GM21528 (cell line): ENCODE measurements around the gene GZMM.
"Not testable (repeated sequence)": the region's sequence is repeated elsewhere in the genome, so short reads cannot be mapped to it uniquely, and the experiment has no call there.

ENCODE experiments used
- ATAC-seq: cut with Tn5 transposase; IDR thresholded peaks from one replicate; pipeline ENCODE4 v1.9.1; 2021; ENCODE audit warnings: mild to moderate bottlenecking, moderate library complexity; ENCODE audit not compliant: unreplicated experiment, low FRiP score

Gene GZMM

GRCh38 chr19:580274-580835 is 36.5 kb downstream of the GZMM start:
- no peak for ATAC-seq

DNA sequence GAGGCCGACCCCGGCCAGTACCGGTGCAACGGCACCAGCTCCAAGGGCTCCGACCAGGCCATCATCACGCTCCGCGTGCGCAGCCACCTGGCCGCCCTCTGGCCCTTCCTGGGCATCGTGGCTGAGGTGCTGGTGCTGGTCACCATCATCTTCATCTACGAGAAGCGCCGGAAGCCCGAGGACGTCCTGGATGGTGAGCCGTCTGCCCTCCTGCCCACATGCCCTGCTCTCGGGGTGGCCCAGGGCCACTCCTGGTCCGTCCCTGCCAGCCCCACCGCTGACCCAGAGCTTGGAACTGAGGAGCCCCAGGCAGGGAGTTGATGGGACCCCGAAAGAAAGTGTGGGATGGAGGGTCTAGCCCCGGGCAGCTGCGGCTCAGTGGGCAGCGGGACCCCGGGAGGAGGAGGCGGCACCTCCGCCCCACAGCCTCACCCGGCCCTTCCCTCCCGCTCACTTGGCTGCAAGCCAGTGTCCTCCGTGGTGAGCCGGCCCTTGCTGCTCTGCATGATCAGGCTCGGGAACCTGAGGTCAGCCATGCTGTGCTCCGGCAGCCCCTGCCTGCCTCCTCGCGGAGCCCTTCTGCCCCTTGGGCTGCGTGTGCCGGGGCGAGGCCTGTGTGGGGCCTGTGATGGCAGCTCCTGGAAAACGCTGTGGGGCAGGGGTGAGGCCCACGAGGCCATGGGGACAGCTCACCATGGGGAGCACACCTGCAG is 37.7 kb downstream of the GZMM start:
- no peak for ATAC-seq

- ATAC-seq, result no peak
Observed at GRCh38 chr19:582497-583197, 38.8 kb downstream of the GZMM start.

- no peak for ATAC-seq
Observed at GRCh38 chr19:583198-583967, 39.5 kb downstream of the GZMM start.

- ATAC-seq, result no peak
Observed at GRCh38 chr19:583968-584239, 40.1 kb downstream of the GZMM start.

DNA sequence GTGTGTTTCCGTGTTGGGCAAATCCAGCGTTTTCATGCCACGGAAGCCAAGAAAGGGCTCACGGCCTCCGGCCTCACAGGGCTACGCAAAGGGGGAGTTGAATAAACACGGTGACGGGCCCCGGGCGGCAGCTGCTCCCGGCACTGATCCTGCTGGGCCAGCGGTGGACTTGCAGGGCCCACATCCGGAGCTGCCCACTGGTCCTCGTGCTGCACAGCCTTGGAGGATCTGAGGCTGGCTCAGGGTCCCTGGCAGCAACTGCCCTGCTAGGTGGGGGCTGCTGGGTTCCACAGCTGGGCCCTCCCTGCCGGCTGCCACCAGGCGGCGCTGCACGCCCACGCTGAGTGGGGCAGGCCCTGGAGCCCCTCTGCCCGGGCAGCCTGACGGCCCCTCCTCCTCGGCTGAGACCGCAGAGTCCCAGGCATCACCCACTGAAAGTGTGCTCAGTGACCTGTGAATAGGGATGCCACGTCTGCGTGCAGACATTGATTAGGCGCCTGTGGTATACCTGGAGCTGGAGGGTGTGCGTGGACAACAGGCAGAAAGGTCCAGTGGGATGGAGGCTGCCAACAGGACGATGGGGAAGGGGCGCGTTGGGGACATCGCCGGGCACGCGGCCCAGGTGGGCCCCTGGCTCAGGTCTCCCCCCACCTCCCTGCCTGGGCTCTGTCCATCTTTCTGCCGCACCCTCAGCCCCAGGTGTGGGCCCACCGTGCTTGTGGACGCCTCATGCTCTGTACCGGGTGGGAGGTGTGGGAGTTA is 40.6 kb downstream of the GZMM start:
- ATAC-seq, result no peak

- not testable (repeated sequence) for ATAC-seq
Observed at GRCh38 chr19:585146-585545, 41.3 kb downstream of the GZMM start.

GRCh38 chr19:585551-586110 is 41.8 kb downstream of the GZMM start:
- ATAC-seq, result no peak

DNA sequence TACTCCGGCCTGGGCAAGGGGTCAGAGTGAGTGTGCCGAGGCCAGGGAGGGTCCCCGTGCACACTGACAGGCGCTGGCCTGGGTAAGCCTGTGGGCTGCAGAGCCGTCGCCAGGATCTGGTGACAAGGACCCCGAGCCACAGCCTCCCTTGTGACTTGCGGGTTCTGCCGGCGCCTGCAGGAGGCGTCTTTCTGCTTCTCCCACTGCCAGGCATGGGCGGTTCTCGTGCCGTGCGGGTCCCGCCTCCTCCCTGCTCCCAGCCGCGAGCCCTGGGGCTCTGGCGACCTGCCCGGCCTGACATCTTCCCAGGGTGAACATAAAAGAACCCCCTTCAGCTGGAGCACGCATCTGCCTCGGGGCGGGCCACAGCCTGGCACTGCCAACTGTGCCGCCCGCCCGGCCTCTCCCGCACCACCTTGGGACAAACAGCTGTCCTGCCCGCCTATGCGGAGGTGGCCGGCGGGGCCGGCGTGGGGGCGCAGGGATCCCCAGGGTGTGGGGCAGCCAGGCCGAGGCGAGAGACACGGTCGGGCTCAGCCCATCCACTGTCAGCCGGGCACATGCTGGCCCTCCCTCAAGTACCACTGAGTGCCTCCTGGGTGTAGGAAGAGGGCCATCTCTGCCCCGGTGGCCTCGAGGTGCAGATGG is 44.4 kb downstream of the GZMM start:
- no peak for ATAC-seq

- no peak for ATAC-seq
Observed at GRCh38 chr19:588741-589692, 45.2 kb downstream of the GZMM start.

- ATAC-seq, result no peak
Observed at GRCh38 chr19:589693-590395, 46.0 kb downstream of the GZMM start, which contains the start of gene HCN2. HCN2 (plus strand) TSS chr19:589881; CDS start chr19:589946, 65 bp downstream.

DNA sequence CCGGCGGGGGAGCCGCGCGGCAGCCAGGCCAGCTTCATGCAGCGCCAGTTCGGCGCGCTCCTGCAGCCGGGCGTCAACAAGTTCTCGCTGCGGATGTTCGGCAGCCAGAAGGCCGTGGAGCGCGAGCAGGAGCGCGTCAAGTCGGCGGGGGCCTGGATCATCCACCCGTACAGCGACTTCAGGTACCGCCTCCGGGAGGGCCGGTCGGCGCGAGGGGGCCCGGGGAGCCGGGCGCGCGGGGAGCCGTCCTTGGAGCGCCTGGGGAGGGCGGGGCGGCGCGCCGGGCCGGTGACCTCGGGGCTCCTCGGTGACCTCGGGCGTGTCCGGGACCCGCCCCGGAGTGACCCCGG is 46.5 kb downstream of the GZMM start:
- ATAC-seq, result no peak

GRCh38 chr19:590750-591098 is 46.9 kb downstream of the GZMM start:
- ATAC-seq, result no peak

- ATAC-seq, result no peak
Observed at GRCh38 chr19:591099-591958, 47.5 kb downstream of the GZMM start.

GRCh38 chr19:592101-592500 is 48.2 kb downstream of the GZMM start:
- no peak for ATAC-seq

- no peak for ATAC-seq
Observed at GRCh38 chr19:593055-593454, 49.2 kb downstream of the GZMM start.

GRCh38 chr19:593505-593904 is 49.7 kb downstream of the GZMM start:
- no peak for ATAC-seq
